Fibroblast of the aortic adventitia (primary cell): ENCODE results near the gene GALNT12. TPM values are rescaled to one million over a fixed set of nuclear protein-coding genes. Genes with fewer than 3 reads are reported as not detected.

Experiments
- DNase-seq: peaks from one replicate; pipeline ENCODE4 v3.0.0-alpha.2; 2010; ENCODE audit warnings: low read depth
- H3K4me3 ChIP-seq: 2 replicates; pipeline ENCODE4 v1.5.1; 2011; ENCODE audit warnings: low read depth, mild to moderate bottlenecking, control low read depth, low read length, moderate library complexity
- total RNA-seq: library from RNA; depleted of rRNA; stranded (reverse); fragments of >200 nt; gene quantifications from 2 replicates; pipeline ENCODE4 v1.2.3, GENCODE V29; 2012; ENCODE audit warnings: low replicate concordance
- TF ChIP-seq, protein P1 (sequence below): IDR thresholded peaks from 2 replicates; pipeline ENCODE4 v1.5.1; 2011; ENCODE audit warnings: mild to moderate bottlenecking, low read length, control low read depth, inconsistent platforms; ENCODE audit not compliant: insufficient read depth

GALNT12 gene
- total RNA-seq, 1 donor = 24.9 TPM

DNA sequence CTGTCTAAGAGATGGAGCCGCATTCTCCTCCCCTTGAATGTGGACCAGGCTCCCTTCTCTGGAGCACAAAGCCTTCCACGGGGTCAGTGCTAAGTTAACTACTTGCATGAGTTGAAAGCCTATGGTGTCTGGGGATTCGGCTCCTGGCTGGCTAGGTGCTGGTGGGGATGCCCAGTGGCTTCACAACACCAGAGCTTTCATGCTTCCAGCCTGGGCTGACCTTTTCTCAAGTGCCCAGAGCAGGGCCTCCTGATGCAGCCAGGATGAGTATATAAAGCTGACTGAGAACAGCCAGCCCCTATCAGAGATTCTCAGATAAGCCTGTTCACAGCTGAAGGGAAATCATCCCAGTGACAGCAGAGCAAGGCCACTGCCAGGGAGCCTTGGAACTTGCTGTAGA, 11.8 kb downstream of the GALNT12 start:
- TF ChIP-seq, protein P1, sequence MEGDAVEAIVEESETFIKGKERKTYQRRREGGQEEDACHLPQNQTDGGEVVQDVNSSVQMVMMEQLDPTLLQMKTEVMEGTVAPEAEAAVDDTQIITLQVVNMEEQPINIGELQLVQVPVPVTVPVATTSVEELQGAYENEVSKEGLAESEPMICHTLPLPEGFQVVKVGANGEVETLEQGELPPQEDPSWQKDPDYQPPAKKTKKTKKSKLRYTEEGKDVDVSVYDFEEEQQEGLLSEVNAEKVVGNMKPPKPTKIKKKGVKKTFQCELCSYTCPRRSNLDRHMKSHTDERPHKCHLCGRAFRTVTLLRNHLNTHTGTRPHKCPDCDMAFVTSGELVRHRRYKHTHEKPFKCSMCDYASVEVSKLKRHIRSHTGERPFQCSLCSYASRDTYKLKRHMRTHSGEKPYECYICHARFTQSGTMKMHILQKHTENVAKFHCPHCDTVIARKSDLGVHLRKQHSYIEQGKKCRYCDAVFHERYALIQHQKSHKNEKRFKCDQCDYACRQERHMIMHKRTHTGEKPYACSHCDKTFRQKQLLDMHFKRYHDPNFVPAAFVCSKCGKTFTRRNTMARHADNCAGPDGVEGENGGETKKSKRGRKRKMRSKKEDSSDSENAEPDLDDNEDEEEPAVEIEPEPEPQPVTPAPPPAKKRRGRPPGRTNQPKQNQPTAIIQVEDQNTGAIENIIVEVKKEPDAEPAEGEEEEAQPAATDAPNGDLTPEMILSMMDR = no peak

GRCh38 chr9:98821831-98822230, 14.4 kb downstream of the GALNT12 start:
- TF ChIP-seq, protein P1 = no peak
- no peak overlapping the region for H3K4me3 ChIP-seq
- DNase-seq = no peak

More for the DNA sequence above, 11.8 kb downstream of the GALNT12 start:
- H3K4me3 ChIP-seq = no peak overlapping the region
- DNase-seq = no peak

DNA sequence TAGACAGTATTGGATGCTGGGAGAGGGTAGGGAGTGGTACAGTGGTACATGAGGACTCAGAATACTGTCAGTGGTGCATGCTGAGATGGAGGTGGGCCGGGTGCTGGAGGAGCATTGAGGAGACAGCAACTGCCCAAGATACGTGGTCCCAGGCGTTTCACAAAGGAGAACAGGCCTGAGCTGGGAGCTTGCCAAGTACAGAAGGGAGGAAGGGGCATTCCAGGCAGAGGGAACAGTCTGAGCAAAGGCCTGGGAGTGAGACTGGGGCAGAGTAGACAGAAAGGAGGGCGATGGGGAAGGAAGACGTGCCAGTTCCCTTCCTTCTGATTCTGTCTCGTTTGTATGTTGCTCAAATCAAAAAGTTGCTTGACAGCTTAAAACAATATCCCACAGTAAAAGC, 15.2 kb downstream of the GALNT12 start:
- no peak overlapping the region for H3K4me3 ChIP-seq
- no peak for DNase-seq
- TF ChIP-seq, protein P1 = no peak

GRCh38 chr9:98823666-98824334, 16.3 kb downstream of the GALNT12 start:
- no peak overlapping the region for H3K4me3 ChIP-seq
- TF ChIP-seq, protein P1 = no peak
- DNase-seq = no peak

DNA sequence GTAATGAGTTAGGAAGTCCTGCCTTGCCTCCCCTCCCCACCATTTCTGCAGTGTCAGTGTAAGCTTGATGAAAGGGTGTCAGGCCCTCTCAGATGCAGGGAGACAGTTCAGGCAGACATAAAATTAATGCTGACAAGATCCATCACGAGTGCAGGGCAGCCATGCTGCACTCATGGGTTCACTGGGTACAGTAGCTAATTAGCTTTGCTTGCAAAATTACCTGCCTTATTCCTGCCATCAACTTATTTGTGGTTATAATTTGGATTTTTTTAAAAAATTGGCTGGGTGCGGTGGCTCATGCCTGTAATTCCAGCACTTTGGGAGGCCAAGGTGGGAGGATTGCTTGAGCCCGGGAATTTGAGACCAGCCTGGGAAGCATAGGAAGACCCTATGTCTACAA, 17.9 kb downstream of the GALNT12 start:
- TF ChIP-seq, protein P1 = no peak
- H3K4me3 ChIP-seq = no peak overlapping the region
- no peak for DNase-seq

DNA sequence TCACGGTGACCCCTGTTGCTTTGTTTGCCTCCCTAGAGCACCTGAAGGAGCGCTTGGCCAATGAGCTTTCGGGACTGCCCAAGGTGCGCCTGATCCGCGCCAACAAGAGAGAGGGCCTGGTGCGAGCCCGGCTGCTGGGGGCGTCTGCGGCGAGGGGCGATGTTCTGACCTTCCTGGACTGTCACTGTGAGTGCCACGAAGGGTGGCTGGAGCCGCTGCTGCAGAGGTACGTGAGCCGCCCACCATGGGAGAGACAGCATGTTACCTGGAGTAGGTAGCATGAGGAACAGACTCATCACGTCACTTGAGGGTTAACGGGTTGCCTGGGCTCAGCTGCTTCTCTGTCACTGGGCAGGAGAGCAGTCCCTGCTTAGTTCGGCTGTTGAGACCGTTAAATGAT, 19.2 kb downstream of the GALNT12 start:
- no peak for DNase-seq
- H3K4me3 ChIP-seq = no peak overlapping the region
- TF ChIP-seq, protein P1 = no peak

DNA sequence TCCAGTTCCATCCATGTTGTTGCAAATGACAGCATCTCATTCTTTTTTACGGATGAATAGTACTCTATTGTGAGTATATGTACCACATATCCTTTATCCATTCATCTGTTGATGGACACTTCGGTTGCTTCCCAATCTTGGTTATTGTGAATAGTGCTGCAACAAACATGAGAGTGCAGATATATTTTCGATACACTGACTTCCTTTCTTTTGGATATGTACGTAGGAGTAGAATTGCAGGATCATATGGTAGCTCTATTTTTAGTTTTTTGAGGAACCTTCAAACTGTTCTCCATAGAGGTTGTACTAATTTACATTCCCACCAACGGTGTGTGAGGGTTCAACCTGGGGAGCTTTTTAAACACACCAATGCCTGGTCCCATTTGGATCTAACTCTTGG, 22.3 kb downstream of the GALNT12 start:
- no peak for DNase-seq
- TF ChIP-seq, protein P1 = no peak
- no peak overlapping the region for H3K4me3 ChIP-seq
